Right cardiac atrium (tissue), 5 donors: ENCODE data around the gene TMEM222. TPM values are rescaled to one million over a fixed set of nuclear protein-coding genes. Genes with fewer than 3 reads are reported as not detected.

Experiments
- ATAC-seq, 2 donors: fragments of 200-7000 bp; cut with Tn5 transposase; one replicate each; pipeline versions ENCODE4 v1.8.0 to v1.9.1; 2020; ENCODE audit warnings: moderate library complexity in 2 of 2, mild to moderate bottlenecking in 1 of 2
- DNase-seq, 3 donors: peaks; one replicate each; pipeline ENCODE4 v3.0.0-alpha.2; 2020
- H3K27ac ChIP-seq: one replicate; pipeline ENCODE4 v1.5.1; 2013; ENCODE audit warnings: mild to moderate bottlenecking, low read length, control low read depth, moderate library complexity
- H3K27me3 ChIP-seq: one replicate; pipeline ENCODE4 v1.6.1; 2013; ENCODE audit not compliant: control insufficient read depth, insufficient read depth
- H3K4me1 ChIP-seq: one replicate; pipeline ENCODE4 v1.6.1; 2013; ENCODE audit warnings: low read length; ENCODE audit not compliant: control insufficient read depth, insufficient read depth
- H3K4me3 ChIP-seq: one replicate; pipeline ENCODE4 v1.5.1; 2013; ENCODE audit warnings: low read length, control low read depth
- H3K9me3 ChIP-seq: one replicate; pipeline ENCODE4 v1.6.1; 2013; ENCODE audit warnings: low read length; ENCODE audit not compliant: control insufficient read depth
- WGBS: extraction: QIAGEN DNeasy Blood & Tissue Kit; methylation state at CpG from one replicate; pipeline ENCODE4 v1.1.7; 2013; 5-methylcytosine and 5-hydroxymethylcytosine counted together
- intact Hi-C, 4 donors: fragments of 100-400 bp; cut with DNase I; formaldehyde crosslinking; loops; one replicate each; pipeline versions ENCODE4 v1.11.0 to v1.14.0; 2022 to 2023
- polyA plus RNA-seq: library from polyadenylated mRNA; stranded (reverse); fragments of 200-250 nt; gene quantifications from one replicate; pipeline ENCODE4 v1.2.3, GENCODE V29; 2013
- total RNA-seq, 4 donors: library from RNA; stranded (reverse); fragmentation: NEBNext Ultra II Directional; extraction: Animal tissue kit (Norgen Biotek cat#: 25700); gene quantifications; one replicate each; pipeline ENCODE4 v1.2.1, GENCODE V29; 2021
- donor health status: healthy with polysubstance abuse.
- donor health status: DM: no; HTN: yes; CAD: no.
- donor health status: DM: no; HTN: no; CAD: no.
- donor health status: DM: no; HTN: yes; CAD: no; lungs with severe emphysema.
- donor health status: DM: yes; HTN: yes; CAD: no.

The TMEM222 gene
- total and polyA plus RNA-seq, 5 donors, result 20.8 to 29.5 (median 26.9) TPM

- H3K4me3 ChIP-seq, result no peak overlapping the region
- H3K9me3 ChIP-seq, result no peaks in the 10 kb centered on the region
- DNase-seq, result peak in 1 of 3 donors; percentile 33
- H3K4me1 ChIP-seq, result no peaks in the 10 kb centered on the region
- peak; percentile 3 to 6 for ATAC-seq
- H3K27ac ChIP-seq, result no peak overlapping the region
- intact Hi-C loops, result no loop called here
- H3K27me3 ChIP-seq, result no peaks in the 10 kb centered on the region
- WGBS, result 73% methylated on average over 8 of the region's 8 CpGs
These were observed 20.4 kb downstream of the TMEM222 start for GRCh38 chr1:27342391-27342777.

DNA sequence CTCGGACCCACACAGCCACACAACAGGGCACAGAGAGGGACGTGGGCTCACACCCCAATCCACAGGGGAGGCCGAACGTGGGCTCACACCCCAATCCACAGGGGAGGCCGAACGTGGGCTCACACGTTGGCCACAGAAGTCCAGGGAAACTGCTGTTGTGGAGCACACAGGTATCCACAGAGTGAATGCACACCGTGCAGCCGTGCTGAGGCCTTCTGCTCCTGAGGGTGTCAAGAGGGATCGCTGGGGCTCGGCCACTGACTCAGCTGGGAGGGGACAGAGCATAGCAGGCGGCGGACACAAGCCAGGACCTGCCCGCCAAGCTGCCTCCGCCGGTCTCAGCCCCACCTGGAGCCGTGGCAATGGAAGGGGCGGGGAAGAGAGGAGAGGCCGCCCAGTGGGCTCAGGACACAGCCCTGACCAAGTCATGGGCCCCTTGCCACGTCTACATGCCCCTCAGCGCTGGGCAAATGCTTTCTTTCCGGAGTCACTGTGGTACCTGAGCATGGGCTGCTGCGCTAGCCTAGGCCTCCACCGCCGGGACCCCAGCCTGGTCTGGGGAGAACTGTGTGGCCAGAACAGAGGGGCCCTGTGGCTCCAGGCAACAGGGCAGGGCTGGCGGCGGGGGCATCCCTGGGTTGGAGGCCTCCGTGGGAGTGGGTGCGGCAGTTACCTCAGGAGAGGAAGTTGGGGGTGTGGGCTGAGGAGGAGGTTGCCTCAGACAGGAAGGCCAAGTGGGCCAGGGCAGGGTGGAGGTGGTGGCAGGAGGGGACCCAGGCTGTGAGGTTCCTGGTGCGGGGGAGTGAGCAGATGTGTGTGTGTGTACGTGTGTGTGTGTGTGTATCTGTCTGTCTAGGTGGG is 21.0 kb downstream of the TMEM222 start:
- Histone ChIP-seq H3K9me3 (no peaks in the 10 kb centered on the region), H3K27ac (no peak overlapping the region), H3K27me3 (no peaks in the 10 kb centered on the region), H3K4me1 (no peaks in the 10 kb centered on the region), H3K4me3 (no peak overlapping the region)
- 60% methylated on average over 31 of the region's 31 CpGs for WGBS
- ATAC-seq (peak; percentile 25 to 28), DNase-seq (peak; percentile 24 to 76 (median 75))
- intact Hi-C loops, result no loop called here

GRCh38 chr1:27343639-27344025 is 21.7 kb downstream of the TMEM222 start:
- 76% methylated on average over 5 of the region's 5 CpGs for WGBS
- H3K4me1 ChIP-seq, result no peaks in the 10 kb centered on the region
- ATAC-seq (no peak), DNase-seq (no peak)
- intact Hi-C loops, result no loop called here
- H3K9me3 ChIP-seq, result no peaks in the 10 kb centered on the region
- H3K27me3 ChIP-seq, result no peaks in the 10 kb centered on the region
- H3K4me3 ChIP-seq, result no peak overlapping the region
- no peak overlapping the region for H3K27ac ChIP-seq

DNA sequence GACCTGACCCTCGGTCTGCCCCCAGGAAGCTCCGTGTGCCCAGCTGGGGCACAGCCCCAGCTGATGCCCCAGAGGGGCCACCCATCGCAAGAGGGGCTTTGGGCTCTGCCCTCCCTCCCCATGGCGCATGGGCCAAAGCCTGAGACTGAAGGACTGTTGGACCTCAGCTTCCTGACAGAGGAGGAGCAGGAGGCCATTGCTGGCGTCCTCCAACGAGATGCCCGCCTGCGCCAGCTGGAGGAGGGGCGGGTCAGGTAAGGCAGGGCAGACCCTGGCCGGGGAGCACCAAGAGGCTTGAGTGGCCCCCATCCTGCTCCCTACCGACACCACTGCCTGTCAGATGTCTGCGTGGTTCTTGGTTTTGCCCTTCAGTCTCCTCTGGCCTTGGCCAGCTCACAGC is 23.3 kb downstream of the TMEM222 start:
- WGBS, result 88% methylated on average over 12 of the region's 12 CpGs
- intact Hi-C loops, result no loop called here
- DNase-seq (peak in 1 of 3 donors; percentile 29), ATAC-seq (no peak)
- no peaks in the 10 kb centered on the region for H3K9me3 ChIP-seq
- peaks cover 2% of the 10 kb centered on the region for H3K4me1 ChIP-seq
- no peaks in the 10 kb centered on the region for H3K27me3 ChIP-seq
- H3K27ac ChIP-seq, result no peak overlapping the region
- H3K4me3 ChIP-seq, result no peak overlapping the region

DNA sequence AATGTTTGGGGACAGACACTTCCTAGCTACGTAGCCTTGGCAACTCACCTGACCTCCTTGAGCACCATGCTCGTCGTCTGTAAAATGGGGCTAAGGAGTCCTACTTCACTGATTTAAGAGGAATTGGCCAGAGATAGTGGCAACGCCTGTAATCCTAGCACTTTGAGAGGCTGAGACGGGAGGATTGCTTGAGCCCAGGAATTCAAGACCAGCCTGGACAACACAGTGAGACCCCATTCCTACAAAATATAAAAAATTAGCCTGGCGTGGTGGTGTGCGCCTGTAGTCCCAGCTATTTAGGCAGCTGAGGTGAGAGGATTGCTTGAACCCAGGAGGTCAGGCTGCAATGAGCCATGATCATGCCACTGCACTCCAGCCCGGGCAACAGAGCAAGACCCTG is 24.4 kb downstream of the TMEM222 start:
- peaks cover 6% of the 10 kb centered on the region for H3K4me1 ChIP-seq
- intact Hi-C loops, result no loop called here
- no peaks in the 10 kb centered on the region for H3K27me3 ChIP-seq
- H3K27ac ChIP-seq, result no peak overlapping the region
- H3K9me3 ChIP-seq, result no peaks in the 10 kb centered on the region
- ATAC-seq, result no peak
- no peak for DNase-seq
- 94% methylated on average over 8 of the region's 8 CpGs for WGBS
- no peak overlapping the region for H3K4me3 ChIP-seq

DNA sequence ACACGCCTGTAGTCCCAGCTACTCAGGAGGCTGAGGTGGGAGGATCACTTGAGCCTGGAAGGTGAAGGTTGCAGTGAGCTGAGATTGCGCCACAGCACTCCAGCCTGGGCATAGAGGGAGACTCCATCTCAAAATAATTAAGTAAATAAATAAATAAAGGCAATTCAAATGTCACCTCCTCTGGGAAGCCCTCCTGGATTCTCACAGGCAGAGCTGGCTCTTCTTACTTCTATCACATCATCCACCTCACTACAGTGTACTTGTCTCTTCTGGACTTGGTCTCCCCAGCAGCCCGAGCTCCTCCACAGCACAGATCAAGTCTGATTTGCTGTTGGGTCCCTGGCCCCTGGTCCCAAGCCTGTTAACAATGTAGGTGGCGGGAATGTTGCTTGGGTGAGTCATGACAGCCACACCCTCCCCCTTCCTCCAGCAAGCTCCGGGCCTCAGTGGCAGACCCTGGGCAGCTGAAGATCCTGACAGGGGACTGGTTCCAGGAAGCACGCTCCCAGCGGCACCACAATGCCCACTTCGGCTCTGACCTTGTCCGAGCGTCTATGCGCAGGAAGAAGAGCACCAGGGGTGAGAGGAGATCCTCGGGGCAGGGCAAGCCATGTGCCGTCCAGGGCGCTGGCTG is 25.1 kb downstream of the TMEM222 start:
- Histone ChIP-seq H3K9me3 (no peaks in the 10 kb centered on the region), H3K27me3 (no peaks in the 10 kb centered on the region), H3K27ac (no peak overlapping the region), H3K4me3 (no peak overlapping the region), H3K4me1 (peaks cover 6% of the 10 kb centered on the region)
- ATAC-seq (no peak), DNase-seq (no peak)
- intact Hi-C loops, result no loop called here
- 81% methylated on average over 14 of the region's 14 CpGs for WGBS

DNA sequence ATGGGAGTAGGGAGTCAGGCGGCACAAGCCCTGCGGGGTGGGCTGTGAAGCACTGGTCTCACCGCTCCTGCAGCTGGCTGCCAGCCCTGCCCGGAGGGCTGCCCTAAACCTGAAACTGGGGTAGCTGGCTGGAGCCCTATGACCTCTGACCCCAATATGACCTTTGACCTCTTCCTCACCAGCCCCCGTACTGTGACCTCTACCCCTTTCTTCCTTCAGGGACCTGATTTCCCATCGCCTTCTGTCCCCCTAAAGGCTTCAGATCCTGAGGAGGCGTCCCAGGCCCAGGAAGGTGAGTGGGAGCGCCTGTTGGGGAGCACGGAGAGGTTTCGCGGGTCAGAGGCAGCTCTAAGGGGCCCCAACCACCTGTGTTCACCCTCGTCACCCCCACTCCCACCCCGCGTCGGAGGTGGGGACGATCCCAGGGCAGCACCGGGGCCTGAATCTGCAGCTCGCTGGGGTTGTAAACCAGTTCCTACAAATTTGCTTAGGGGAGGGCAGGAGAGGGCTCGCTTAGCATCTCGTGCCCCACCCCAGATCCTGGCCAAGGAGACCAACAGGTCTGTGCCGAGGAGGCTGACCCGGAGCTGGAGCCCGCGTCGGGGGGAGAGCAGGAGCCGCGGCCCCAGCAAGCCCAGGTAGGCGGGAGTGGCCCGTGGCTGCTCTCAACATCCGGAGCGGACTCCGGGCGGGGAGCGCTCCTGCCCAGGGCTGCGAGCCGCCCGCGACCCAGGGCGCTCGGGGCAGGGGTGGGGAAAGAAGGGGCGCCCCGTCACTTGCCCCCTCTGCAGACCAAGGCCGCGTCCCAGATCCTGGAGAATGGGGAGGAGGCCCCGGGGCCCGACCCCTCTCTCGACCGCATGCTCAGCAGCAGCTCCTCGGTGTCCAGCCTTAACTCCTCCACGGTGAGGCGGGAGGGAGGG is 27.2 kb downstream of the TMEM222 start:
- peak; percentile 34 to 36 for ATAC-seq
- no peaks in the 10 kb centered on the region for H3K27me3 ChIP-seq
- peak; percentile 33 to 74 (median 73) for DNase-seq
- intact Hi-C loops, result no loop called here
- H3K27ac ChIP-seq, result no peak overlapping the region
- H3K4me1 ChIP-seq, result peaks cover 6% of the 10 kb centered on the region
- H3K4me3 ChIP-seq, result peak overlapping the region; percentile 27
- 24% methylated on average over 51 of the region's 51 CpGs for WGBS
- no peaks in the 10 kb centered on the region for H3K9me3 ChIP-seq

DNA sequence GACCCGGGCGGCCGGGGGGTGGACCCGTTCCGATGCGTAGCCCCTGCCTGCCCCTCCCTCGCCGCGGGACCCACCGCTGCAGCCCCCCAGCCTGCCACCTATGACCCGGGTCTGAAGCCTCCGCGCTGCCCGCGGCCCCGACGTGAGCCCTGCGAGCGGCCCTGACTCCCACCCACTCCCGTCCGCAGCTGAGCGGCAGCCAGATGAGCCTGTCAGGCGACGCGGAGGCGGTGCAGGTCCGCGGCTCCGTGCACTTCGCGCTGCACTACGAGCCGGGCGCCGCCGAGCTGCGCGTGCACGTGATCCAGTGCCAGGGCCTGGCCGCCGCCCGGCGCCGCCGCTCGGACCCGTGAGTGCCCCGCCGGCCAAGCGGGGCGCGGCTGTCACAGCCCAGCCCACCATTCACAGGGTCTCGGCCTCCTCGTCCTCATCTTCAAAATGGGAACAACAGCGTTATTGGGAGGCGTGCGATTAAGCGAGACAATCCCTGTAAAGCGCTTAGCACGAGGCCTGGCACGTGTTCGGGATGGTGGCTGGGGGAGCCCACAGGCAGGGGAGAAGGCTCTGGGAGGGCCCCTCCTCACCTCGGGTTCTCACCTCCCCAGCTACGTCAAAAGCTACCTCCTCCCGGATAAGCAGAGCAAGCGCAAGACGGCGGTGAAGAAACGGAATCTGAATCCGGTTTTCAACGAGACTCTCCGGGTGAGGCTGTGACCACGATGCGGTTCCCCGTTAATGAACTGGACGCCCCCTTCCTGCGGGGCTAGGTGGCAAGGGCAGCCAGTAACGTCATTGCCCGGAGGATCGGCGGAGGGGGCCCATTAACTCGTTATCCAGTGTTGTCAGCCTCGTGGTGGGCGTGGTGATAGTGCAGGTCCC is 28.1 kb downstream of the TMEM222 start:
- ATAC-seq, result peak; percentile 64 to 71
- peak; percentile 73 to 89 (median 88) for DNase-seq
- no peaks in the 10 kb centered on the region for H3K27me3 ChIP-seq
- H3K9me3 ChIP-seq, result no peaks in the 10 kb centered on the region
- WGBS, result 11% methylated on average over 84 of the region's 84 CpGs
- H3K4me3 ChIP-seq, result peak overlapping the region; percentile 27
- no peak overlapping the region for H3K27ac ChIP-seq
- intact Hi-C loops, result no loop called here
- peaks cover 6% of the 10 kb centered on the region for H3K4me1 ChIP-seq

- DNase-seq, result peak; percentile 75 to 91 (median 89)
- ATAC-seq, result peak; percentile 55 to 57
- Histone ChIP-seq H3K4me1 (peaks cover 6% of the 10 kb centered on the region), H3K9me3 (no peaks in the 10 kb centered on the region), H3K4me3 (no peak overlapping the region), H3K27ac (peak overlapping the region; percentile 1), H3K27me3 (no peaks in the 10 kb centered on the region)
- 22% methylated on average over 62 of the region's 62 CpGs for WGBS
- intact Hi-C loops, result no loop called here
These were observed 28.9 kb downstream of the TMEM222 start for GRCh38 chr1:27350663-27351540.
